WI38 (cell line): ENCODE measurements around the gene CBLN3.

Experiments used
- H3K4me3 ChIP-seq: 2 replicates; pipeline ENCODE4 v1.5.1; 2011; ENCODE audit warnings: low read depth, mild to moderate bottlenecking, control low read depth, low read length
- TF ChIP-seq, protein P1 (sequence below): IDR thresholded peaks from 2 replicates; pipeline ENCODE4 v1.5.1; 2012; ENCODE audit warnings: low read depth, mild to moderate bottlenecking, control low read depth, low read length

CBLN3 gene

DNA sequence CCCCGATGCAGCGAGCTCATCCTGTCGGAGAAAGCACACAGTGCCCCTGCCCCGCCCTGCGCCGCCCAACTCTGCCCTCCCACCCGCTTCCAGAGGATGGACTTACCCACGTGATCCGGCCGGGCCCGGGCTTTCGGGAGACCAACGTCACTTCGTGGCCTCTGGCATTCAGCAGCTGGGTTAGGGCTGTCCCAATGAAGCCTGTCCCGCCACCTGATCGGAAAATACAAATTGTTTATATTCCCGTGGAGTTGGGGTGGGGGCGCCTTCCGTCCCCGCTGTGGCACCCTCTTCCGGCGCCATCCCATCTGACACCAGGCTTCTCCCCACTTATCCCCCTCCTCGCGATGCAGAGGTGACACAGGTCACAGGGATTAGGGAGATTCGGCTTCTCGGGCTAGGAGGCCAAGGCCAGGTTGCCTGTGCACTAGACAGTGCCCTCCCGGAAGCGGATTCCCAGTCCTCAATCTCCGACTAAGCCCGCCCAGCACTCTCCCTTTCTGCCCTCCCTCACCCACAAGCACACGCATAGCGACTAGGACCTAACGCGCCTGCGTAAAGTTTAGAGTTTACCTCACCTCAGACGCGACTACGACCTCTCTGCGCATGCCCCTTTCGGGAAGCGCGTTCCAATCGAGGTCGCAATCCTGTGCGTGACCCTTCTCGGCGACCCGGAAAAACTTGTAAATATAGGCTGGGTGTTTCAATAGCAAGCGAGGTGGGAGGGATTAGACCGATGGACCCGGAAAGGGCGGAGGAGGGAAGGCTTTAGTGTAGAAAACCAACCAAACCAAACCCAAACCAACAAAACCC, 13.0 kb upstream of the CBLN3 start, which contains the start of gene SDR39U1:
Gene SDR39U1, minus strand, starts transcription at position 537 of the 813 bp plus-strand sequence. Its CDS starts 7 bp downstream, at position 530.
- TF ChIP-seq, protein P1, sequence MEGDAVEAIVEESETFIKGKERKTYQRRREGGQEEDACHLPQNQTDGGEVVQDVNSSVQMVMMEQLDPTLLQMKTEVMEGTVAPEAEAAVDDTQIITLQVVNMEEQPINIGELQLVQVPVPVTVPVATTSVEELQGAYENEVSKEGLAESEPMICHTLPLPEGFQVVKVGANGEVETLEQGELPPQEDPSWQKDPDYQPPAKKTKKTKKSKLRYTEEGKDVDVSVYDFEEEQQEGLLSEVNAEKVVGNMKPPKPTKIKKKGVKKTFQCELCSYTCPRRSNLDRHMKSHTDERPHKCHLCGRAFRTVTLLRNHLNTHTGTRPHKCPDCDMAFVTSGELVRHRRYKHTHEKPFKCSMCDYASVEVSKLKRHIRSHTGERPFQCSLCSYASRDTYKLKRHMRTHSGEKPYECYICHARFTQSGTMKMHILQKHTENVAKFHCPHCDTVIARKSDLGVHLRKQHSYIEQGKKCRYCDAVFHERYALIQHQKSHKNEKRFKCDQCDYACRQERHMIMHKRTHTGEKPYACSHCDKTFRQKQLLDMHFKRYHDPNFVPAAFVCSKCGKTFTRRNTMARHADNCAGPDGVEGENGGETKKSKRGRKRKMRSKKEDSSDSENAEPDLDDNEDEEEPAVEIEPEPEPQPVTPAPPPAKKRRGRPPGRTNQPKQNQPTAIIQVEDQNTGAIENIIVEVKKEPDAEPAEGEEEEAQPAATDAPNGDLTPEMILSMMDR, result no peak
- peak within 1 kb of the TSS; percentile 88 for H3K4me3 ChIP-seq

DNA sequence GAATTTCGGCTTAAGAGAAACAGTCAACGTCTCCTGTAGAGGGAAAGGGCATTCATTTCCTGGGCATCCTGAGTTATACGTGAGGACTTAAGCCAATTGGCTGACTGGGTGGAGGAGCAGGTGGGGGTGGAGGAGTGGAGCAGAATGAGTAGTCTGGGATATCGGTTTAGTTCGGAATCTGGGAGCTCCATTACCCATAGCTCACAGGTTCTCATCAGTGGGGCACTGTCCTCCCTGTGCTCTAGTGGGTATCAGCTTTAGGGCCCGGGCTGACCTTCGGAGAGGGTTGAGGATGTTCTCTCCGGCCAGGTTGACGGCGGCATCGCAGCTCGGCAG, 12.4 kb upstream of the CBLN3 start:
- peak overlapping the region; percentile 88 for H3K4me3 ChIP-seq
- TF ChIP-seq, protein P1, result no peak

DNA sequence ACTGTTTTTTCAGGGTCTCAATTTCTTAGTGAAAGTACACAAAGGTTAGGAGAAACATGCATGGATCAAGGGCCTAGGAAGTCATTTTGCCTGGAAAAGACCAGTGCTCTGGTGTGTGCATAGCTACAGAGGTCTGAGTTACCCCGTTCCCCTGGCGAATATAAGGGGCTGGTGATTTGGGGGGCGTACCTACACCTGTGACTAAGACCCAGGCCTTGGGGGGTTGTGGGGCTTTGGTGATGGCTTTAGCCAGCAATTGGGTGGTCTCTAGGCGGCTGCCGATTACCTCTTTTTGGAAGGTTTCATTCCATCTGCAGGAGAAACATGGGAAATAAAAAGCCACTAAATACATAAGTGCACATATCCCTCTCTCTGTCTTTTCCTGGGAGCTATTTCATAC, 12.0 kb upstream of the CBLN3 start:
- peak overlapping the region; percentile 88 for H3K4me3 ChIP-seq
- TF ChIP-seq, protein P1, result no peak

DNA sequence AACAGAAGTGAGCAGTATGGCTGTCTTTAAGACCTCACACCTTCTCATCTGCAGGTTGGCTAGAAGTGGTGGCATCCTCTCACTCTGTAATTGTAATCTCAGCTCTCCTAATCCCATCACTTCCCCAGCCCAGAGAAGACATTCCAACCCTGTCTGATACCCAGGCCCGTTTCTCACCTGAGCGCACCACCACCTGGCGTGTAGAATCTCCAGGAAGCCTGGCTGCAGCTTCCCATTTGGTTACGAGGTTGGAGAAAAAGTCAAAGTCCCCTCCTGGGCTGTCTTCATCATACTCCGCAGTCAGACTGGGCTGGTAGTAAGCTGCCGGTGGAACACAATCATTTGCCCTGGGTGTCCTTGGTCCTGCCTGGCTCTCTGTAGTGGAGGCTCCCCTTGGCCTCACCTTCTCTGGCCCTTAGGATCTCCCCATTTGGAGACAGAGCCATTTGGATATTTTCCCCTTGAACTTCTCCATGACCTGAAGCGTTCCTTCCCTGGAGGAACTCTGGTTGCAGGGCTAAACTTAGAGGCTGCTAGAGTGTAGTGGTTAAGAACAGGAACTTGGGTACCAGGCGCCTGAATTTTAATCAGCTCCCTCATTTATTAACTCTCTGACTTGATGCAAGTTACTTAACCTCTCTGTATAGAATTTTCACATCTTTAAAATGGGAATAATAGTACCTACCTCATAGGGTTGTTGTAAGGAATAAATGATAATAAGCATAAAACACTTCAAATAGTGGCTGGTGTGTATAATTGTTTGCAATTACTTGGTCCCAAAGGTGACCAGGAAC, 11.3 kb upstream of the CBLN3 start:
- TF ChIP-seq, protein P1, result no peak
- no peak overlapping the region for H3K4me3 ChIP-seq

GRCh38 chr14:24439830-24440605, 10.6 kb upstream of the CBLN3 start:
- TF ChIP-seq, protein P1, result no peak
- no peak overlapping the region for H3K4me3 ChIP-seq

DNA sequence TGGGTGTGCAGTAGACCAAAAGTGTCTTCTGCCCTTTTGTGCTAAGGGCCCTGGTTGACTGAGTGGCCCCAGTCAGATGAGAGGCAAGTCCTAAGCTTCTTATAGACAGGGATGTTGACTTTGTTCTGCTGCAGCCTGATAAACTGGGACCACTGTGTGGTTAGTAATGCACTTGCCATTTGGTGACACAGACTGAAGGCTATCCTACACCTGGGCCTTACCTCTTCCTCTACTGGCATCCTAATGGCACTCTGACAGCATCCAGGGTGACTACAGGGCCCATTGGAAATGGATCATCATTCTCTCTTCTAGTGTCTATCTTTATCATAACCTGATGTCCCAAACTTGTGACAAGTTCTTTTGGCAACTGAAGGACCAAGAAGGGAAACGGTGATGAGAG, 9.8 kb upstream of the CBLN3 start:
- no peak overlapping the region for H3K4me3 ChIP-seq
- TF ChIP-seq, protein P1, result no peak
